HEK293T (cell line): ENCODE measurements around the gene VLDLR.

Source experiments
- FOXA1 ChIP-seq: fragments of 450-650 bp; IDR thresholded peaks from 2 replicates; pipeline ENCODE4 v1.6.1; 2016; ENCODE audit warnings: mild to moderate bottlenecking
- SP1 ChIP-seq: fragments of 450-650 bp; IDR thresholded peaks from 2 replicates; pipeline ENCODE4 v1.6.1; 2017
- SUZ12 ChIP-seq: fragments of 450-650 bp; IDR thresholded peaks from 2 replicates; pipeline ENCODE4 v1.6.1; 2016; ENCODE audit warnings: mild to moderate bottlenecking

DNA sequence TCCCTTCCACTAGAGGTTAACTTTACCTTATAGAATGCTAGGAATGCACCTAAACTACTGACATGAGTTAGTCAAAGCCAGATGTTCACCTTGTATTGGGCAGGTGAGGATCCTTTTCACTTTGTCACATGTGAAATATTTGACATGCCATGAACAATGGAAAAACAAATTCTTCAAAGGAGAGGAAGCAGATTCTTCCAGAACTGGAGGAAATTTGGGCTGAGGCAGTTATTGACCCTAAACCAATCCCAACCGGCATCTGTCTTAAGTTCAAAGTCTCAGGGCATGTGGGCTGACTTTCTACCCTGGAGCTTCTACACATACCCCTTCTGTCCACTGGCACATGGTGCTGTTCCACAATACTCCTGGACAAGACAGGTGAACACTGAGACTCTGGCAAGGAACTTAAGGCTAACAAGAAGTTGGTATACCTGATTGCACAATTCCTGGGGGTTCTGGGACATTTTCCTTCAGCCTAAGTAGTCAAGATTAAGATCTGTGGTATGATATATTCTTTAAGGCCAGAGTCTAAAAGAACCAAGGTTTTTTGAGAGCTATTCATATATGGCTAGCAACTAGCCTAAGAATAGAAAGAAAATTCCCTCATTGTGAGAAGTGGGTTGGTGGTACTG, 2.6 kb downstream of the VLDLR start:
- TF ChIP-seq SUZ12 (no peak), FOXA1 (no peak), SP1 (no peak)
